Panc1 (cell line): ENCODE results near the gene TREM2. TPM values are rescaled to one million over a fixed set of nuclear protein-coding genes. Genes with fewer than 3 reads are reported as not detected.

Experiments used
- ATAC-seq: fragments of 200-7000 bp; cut with Tn5 transposase; 2 replicates; pipeline ENCODE4 v1.9.1; 2020; ENCODE audit warnings: mild to moderate bottlenecking, moderate library complexity
- BruUV-seq: library from RNA; stranded (reverse); fragments of 400-500 nt; replicated peaks from 2 replicates; lab custom pipeline; 2021; lab: Mats Ljungman, UMichigan
- CTCF ChIA-PET: fragments of 300-600 bp; sonication (Branson Sonifier 250); formaldehyde crosslinking; loops from one replicate; lab custom pipeline; 2022; ENCODE audit warnings: antibody characterized with exemption; lab: Charles Lee
- POLR2A ChIA-PET: fragments of 300-600 bp; sonication (Branson Sonifier 250); formaldehyde crosslinking; loops from one replicate; lab custom pipeline; 2022; ENCODE audit warnings: antibody characterized with exemption; lab: Charles Lee
- DNase-seq: peaks from one replicate; pipeline ENCODE4 v3.0.0-alpha.2; 2010; ENCODE audit warnings: low read depth, low spot score
- H3K27ac ChIP-seq: 2 replicates; pipeline ENCODE4 v1.5.1; 2011; ENCODE audit warnings: mild to moderate bottlenecking, low read length, inconsistent platforms
- H3K27me3 ChIP-seq: fragments of 200-500 bp; sonication (Bioruptor generic); 2 replicates; pipeline ENCODE4 v1.6.0; 2014; ENCODE audit warnings: low read length, inconsistent platforms; ENCODE audit not compliant: control insufficient read depth, insufficient read depth
- H3K36me3 ChIP-seq: fragments of 200-500 bp; sonication (Bioruptor generic); 2 replicates; pipeline ENCODE4 v1.5.1; 2014; ENCODE audit warnings: inconsistent platforms, mild to moderate bottlenecking, low read length, moderate library complexity; ENCODE audit not compliant: control insufficient read depth, insufficient read depth
- H3K4me1 ChIP-seq: 2 replicates; pipeline ENCODE4 v1.5.1; 2011; ENCODE audit warnings: inconsistent platforms, mild to moderate bottlenecking, low read length, moderate library complexity; ENCODE audit not compliant: control insufficient read depth, insufficient read depth
- H3K4me3 ChIP-seq, 2 experiments: 2 replicates each; pipeline ENCODE4 v1.5.1; 2011 to 2012; ENCODE audit warnings: low read depth in 2 of 2, low read length in 2 of 2, mild to moderate bottlenecking in 2 of 2, inconsistent platforms in 1 of 2, moderate library complexity in 1 of 2
- H3K9me3 ChIP-seq: fragments of 200-500 bp; sonication (Bioruptor generic); 2 replicates; pipeline ENCODE4 v1.5.1; 2014; ENCODE audit warnings: low read depth, mild to moderate bottlenecking, inconsistent platforms, low read length, moderate library complexity; ENCODE audit not compliant: control insufficient read depth, insufficient read depth
- CTCF ChIP-seq: fragments of 450-650 bp; IDR thresholded peaks from 2 replicates; pipeline ENCODE4 v1.5.1; 2017; ENCODE audit warnings: mild to moderate bottlenecking
- POLR2AphosphoS5 ChIP-seq: IDR thresholded peaks from 2 replicates; pipeline ENCODE4 v1.6.1; 2012; ENCODE audit warnings: mild to moderate bottlenecking, low read depth, low read length, moderate library complexity
- REST ChIP-seq, 2 experiments: IDR thresholded peaks; 2 replicates each; pipeline ENCODE4 v1.6.1; 2011 to 2012; ENCODE audit warnings: low read depth in 2 of 2, control low read depth in 1 of 2, low read length in 1 of 2, mild to moderate bottlenecking in 1 of 2, moderate library complexity in 1 of 2; ENCODE audit not compliant: insufficient read depth in 1 of 2
- SIN3A ChIP-seq: IDR thresholded peaks from 2 replicates; pipeline ENCODE4 v1.6.1; 2012; ENCODE audit warnings: low read depth, mild to moderate bottlenecking, low read length, moderate library complexity, borderline replicate concordance; ENCODE audit not compliant: insufficient read depth
- TCF7L2 ChIP-seq: IDR thresholded peaks from 2 replicates; pipeline ENCODE4 v1.6.1; 2011; ENCODE audit warnings: mild to moderate bottlenecking, low read depth, low read length, inconsistent platforms
- in situ Hi-C: cut with HindIII; loops from 2 replicates; pipeline ENCODE4 v1.10.0; 2016; ENCODE audit warnings: low sequenced_read_pairs, low pct_unique_long_range_greater_than_20kb
- intact Hi-C: fragments of 100-400 bp; cut with micrococcal nuclease; formaldehyde crosslinking; loops from one replicate; pipeline ENCODE4 v1.10.0; 2022; ENCODE audit not compliant: unreplicated experiment
- total RNA-seq: library from RNA; stranded (reverse); gene quantifications from one replicate; pipeline ENCODE4 v1.2.1, GENCODE V29; 2021; ENCODE audit not compliant: unreplicated experiment

Gene TREM2
- total RNA-seq, 1 experiment from 2014 or later: not detected

- ChIA-PET POLR2A (no interaction called here), CTCF (interaction anchor here (1.3 to 1.5 kb wide), 2 partner anchors 10 to 89 kb away, joined by 5 read pairs; no protein-coding TSS in a partner anchor)
- no TSS peak for BruUV-seq
These were observed 18.6 kb upstream of the TREM2 start for GRCh38 chr6:41181566-41181965.

GRCh38 chr6:41179163-41179562 is 16.2 kb upstream of the TREM2 start:
- no TSS peak for BruUV-seq
- CTCF ChIA-PET: no interaction called here
- H3K27me3 ChIP-seq: peaks cover 11% of the 10 kb centered on the region; the same call in 1 of the 2 replicates
- intact Hi-C loops (no loop called here), in situ Hi-C loops (no loop called here)
- no peak overlapping the region for H3K27ac ChIP-seq
- DNase-seq (no peak), ATAC-seq (no peak)
- POLR2A ChIA-PET: no interaction called here
- H3K9me3 ChIP-seq: no peaks in the 10 kb centered on the region
- H3K36me3 ChIP-seq: no peaks in the 10 kb centered on the region; the same call in 1 of the 2 replicates
- H3K4me1 ChIP-seq: no peaks in the 10 kb centered on the region
- TF ChIP-seq SIN3A: no peak
- TF ChIP-seq POLR2AphosphoS5: no peak
- TF ChIP-seq TCF7L2: no peak
- TF ChIP-seq REST (IDR thresholded peaks at IDR 0.05; ENCODE audit: insufficient read depth in 1 of 2, low read depth in 2 of 2, low read length in 1 of 2): no peak
- H3K4me3 ChIP-seq: no peak overlapping the region

More at GRCh38 chr6:41181566-41181965, 18.6 kb upstream of the TREM2 start:
- in situ Hi-C loops (no loop called here), intact Hi-C loops (loop anchor here (10.0 kb wide), 1 partner anchor 87 kb away; no protein-coding TSS in a partner anchor)
- no peaks in the 10 kb centered on the region for H3K9me3 ChIP-seq
- DNase-seq: no peak
- no peak for TF ChIP-seq REST (IDR thresholded peaks at IDR 0.05; ENCODE audit: insufficient read depth in 1 of 2, low read depth in 2 of 2, low read length in 1 of 2)
- TF ChIP-seq CTCF: no peak
- no peak for TF ChIP-seq TCF7L2
- TF ChIP-seq SIN3A: no peak
- no peak for TF ChIP-seq POLR2AphosphoS5
- peaks cover 5% of the 10 kb centered on the region; the same call in 1 of the 2 replicates for H3K27me3 ChIP-seq
- no peak overlapping the region for H3K27ac ChIP-seq
- no peaks in the 10 kb centered on the region for H3K4me1 ChIP-seq
- ATAC-seq: no peak
- no peaks in the 10 kb centered on the region; the same call in 1 of the 2 replicates for H3K36me3 ChIP-seq
- no peak overlapping the region for H3K4me3 ChIP-seq
